HepG2 (cell line): ENCODE results near the gene MBNL3. TPM values are rescaled to one million over a fixed set of nuclear protein-coding genes. Genes with fewer than 3 reads are reported as not detected.
A peak's percentile ranks its signal among the peaks of the same experiment; 100 is the strongest.

ENCODE experiments used
- BCLAF1 ChIP-seq: fragments of 450-650 bp; IDR thresholded peaks from 2 replicates; pipeline ENCODE4 v1.6.1; 2017; ENCODE audit warnings: mild to moderate bottlenecking
- GABPB1 ChIP-seq: IDR thresholded peaks from 2 replicates; pipeline ENCODE4 v1.6.1; 2016; ENCODE audit warnings: mild to moderate bottlenecking, missing genetic modification reagents, moderate library complexity, missing compliant biosample characterization
- HIVEP1 ChIP-seq: sonication (generic); formaldehyde crosslinking; IDR thresholded peaks from 2 replicates; pipeline ENCODE4 v1.4.0; 2020; ENCODE audit warnings: mild to moderate bottlenecking, missing genetic modification reagents
- HNRNPLL ChIP-seq: fragments of 200-400 bp; formaldehyde crosslinking; IDR thresholded peaks from 2 replicates; pipeline ENCODE4 v1.6.1; 2017; ENCODE audit warnings: mild to moderate bottlenecking, low read depth, low read length; ENCODE audit not compliant: poor library complexity, severe bottlenecking
- IRF9 ChIP-seq: sonication (generic); formaldehyde crosslinking; IDR thresholded peaks from 2 replicates; pipeline ENCODE4 v1.8.0; 2022; ENCODE audit warnings: missing genetic modification reagents, mild to moderate bottlenecking, borderline replicate concordance
- LBX2 ChIP-seq: sonication (generic); formaldehyde crosslinking; IDR thresholded peaks from 2 replicates; pipeline ENCODE4 v1.5.0; 2020; ENCODE audit warnings: missing genetic modification reagents, mild to moderate bottlenecking, borderline replicate concordance
- NFIC ChIP-seq: IDR thresholded peaks from 2 replicates; pipeline ENCODE4 v1.6.1; 2012; ENCODE audit warnings: mild to moderate bottlenecking, low read length, inconsistent platforms
- PATZ1 ChIP-seq: sonication (generic); formaldehyde crosslinking; IDR thresholded peaks from 2 replicates; pipeline ENCODE4 v1.4.0; 2020; ENCODE audit warnings: missing genetic modification reagents
- PPARG ChIP-seq: conservative IDR thresholded peaks from 2 replicates; pipeline ENCODE4 v1.6.1; 2016; ENCODE audit warnings: missing biosample characterization, missing genetic modification reagents
- RBM39 ChIP-seq: fragments of 200-400 bp; formaldehyde crosslinking; IDR thresholded peaks from one replicate; pipeline ENCODE4 v1.6.1; 2018; ENCODE audit warnings: antibody characterized with exemption, mild to moderate bottlenecking, low read depth, low read length; ENCODE audit not compliant: poor library complexity, severe bottlenecking
- SP140L ChIP-seq: sonication (generic); formaldehyde crosslinking; IDR thresholded peaks from 2 replicates; pipeline ENCODE4 v1.4.0; 2020; ENCODE audit warnings: missing genetic modification reagents, borderline replicate concordance
- TBX3 ChIP-seq: fragments of 450-650 bp; IDR thresholded peaks from 2 replicates; pipeline ENCODE4 v1.6.1; 2017; ENCODE audit warnings: antibody characterized with exemption, mild to moderate bottlenecking, inconsistent platforms, borderline replicate concordance
- TEF ChIP-seq: sonication (generic); formaldehyde crosslinking; IDR thresholded peaks from 2 replicates; pipeline ENCODE4 v1.5.0; 2020; ENCODE audit warnings: missing genetic modification reagents
- ZNF124 ChIP-seq: sonication (generic); formaldehyde crosslinking; IDR thresholded peaks from 2 replicates; pipeline ENCODE4 v1.4.0; 2020; ENCODE audit warnings: missing genetic modification reagents
- ZNF329 ChIP-seq: sonication (generic); formaldehyde crosslinking; IDR thresholded peaks from 2 replicates; pipeline ENCODE4 v1.9.0; 2021; ENCODE audit warnings: low read depth, mild to moderate bottlenecking, missing genetic modification reagents
- ZNF432 ChIP-seq: sonication (generic); formaldehyde crosslinking; IDR thresholded peaks from 2 replicates; pipeline ENCODE4 v1.5.0; 2020; ENCODE audit warnings: missing genetic modification reagents, mild to moderate bottlenecking, borderline replicate concordance
- ZNF609 ChIP-seq: sonication (generic); formaldehyde crosslinking; IDR thresholded peaks from 2 replicates; pipeline ENCODE4 v1.4.0; 2020; ENCODE audit warnings: mild to moderate bottlenecking, missing genetic modification reagents, borderline replicate concordance
- polyA plus RNA-seq, 8 experiments: library from polyadenylated mRNA; depleted of rRNA in 3 of 8; stranded (reverse) in 7 of 8; unstranded in 1 of 8; fragments of >200 nt; fragmentation: Illumina TruSeq in 4 of 8; extraction: Trizol in 4 of 8; gene quantifications; 2 replicates each; pipeline versions ENCODE4 v1.2.1 to v1.2.3, GENCODE V29; 2011 to 2016; ENCODE audit warnings: low read depth in 4 of 8, missing spikeins in 1 of 8, mixed read lengths in 1 of 8; ENCODE audit not compliant: insufficient read depth in 1 of 8
- total RNA-seq, 5 experiments: library from RNA; depleted of rRNA; stranded (reverse); fragments of >200 nt; fragmentation: Illumina TruSeq; extraction: Trizol; gene quantifications; 2 replicates each; pipeline ENCODE4 v1.2.3, GENCODE V29; 2016; ENCODE audit warnings: low read depth in 1 of 5

The MBNL3 gene
- total and polyA plus RNA-seq, 2 of the 13 experiments (the other 11 are each of a cell fraction or from before 2014, with no cell fraction given), result 155 to 257 TPM

GRCh38 chrX:132331000-132331399 lies 157.8 kb downstream of the MBNL3 start (continued):
- no peak for TF ChIP-seq SP140L
- TF ChIP-seq ZNF329 (CRISPR knock-in tag), result no peak
- peak; percentile 92 for TF ChIP-seq NFIC
- peak; percentile 82; the same call in 1 of the 2 replicates for TF ChIP-seq PATZ1
- TF ChIP-seq ZNF609, result peak; percentile 90
- TF ChIP-seq GABPB1 (CRISPR knock-in tag), result peak; percentile 24; the same call in 1 of the 2 replicates
- TF ChIP-seq TBX3, result peak; percentile 48; the same call in 1 of the 2 replicates
- TF ChIP-seq IRF9 (CRISPR knock-in tag), result no peak
- TF ChIP-seq LBX2, result no peak
- TF ChIP-seq HNRNPLL, result no peak
- no peak for TF ChIP-seq ZNF124 (CRISPR knock-in tag)
- no peak for TF ChIP-seq RBM39
- TF ChIP-seq PPARG (CRISPR knock-in tag), result peak; percentile 54; the same call in 1 of the 2 replicates
- no peak for TF ChIP-seq TEF (CRISPR knock-in tag)
- no peak for TF ChIP-seq HIVEP1
- no peak for TF ChIP-seq BCLAF1
- no peak for TF ChIP-seq ZNF432
